ENCODE data around the gene RHEB. TPM values are rescaled to one million over a fixed set of nuclear protein-coding genes. Genes with fewer than 3 reads are reported as not detected.

RHEB gene
- total RNA-seq, 1 experiment from 2014 or later = 87.0 TPM

GRCh38 chr7:151431281-151431767, 88.4 kb downstream of the RHEB start:
- CTCF ChIA-PET = no interaction called here
- TF ChIP-seq EZH2phosphoT487 (IDR thresholded peaks at IDR 0.05; ENCODE audit: borderline replicate concordance, low read length) (no peak), EZH2 (IDR thresholded peaks at IDR 0.05; ENCODE audit: low read length, unreplicated experiment) (no peak)
- TF ChIP-seq, protein P1, sequence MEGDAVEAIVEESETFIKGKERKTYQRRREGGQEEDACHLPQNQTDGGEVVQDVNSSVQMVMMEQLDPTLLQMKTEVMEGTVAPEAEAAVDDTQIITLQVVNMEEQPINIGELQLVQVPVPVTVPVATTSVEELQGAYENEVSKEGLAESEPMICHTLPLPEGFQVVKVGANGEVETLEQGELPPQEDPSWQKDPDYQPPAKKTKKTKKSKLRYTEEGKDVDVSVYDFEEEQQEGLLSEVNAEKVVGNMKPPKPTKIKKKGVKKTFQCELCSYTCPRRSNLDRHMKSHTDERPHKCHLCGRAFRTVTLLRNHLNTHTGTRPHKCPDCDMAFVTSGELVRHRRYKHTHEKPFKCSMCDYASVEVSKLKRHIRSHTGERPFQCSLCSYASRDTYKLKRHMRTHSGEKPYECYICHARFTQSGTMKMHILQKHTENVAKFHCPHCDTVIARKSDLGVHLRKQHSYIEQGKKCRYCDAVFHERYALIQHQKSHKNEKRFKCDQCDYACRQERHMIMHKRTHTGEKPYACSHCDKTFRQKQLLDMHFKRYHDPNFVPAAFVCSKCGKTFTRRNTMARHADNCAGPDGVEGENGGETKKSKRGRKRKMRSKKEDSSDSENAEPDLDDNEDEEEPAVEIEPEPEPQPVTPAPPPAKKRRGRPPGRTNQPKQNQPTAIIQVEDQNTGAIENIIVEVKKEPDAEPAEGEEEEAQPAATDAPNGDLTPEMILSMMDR (conservative IDR thresholded peaks at IDR 0.05; ENCODE audit: low read depth, low read length) = no peak

DNA sequence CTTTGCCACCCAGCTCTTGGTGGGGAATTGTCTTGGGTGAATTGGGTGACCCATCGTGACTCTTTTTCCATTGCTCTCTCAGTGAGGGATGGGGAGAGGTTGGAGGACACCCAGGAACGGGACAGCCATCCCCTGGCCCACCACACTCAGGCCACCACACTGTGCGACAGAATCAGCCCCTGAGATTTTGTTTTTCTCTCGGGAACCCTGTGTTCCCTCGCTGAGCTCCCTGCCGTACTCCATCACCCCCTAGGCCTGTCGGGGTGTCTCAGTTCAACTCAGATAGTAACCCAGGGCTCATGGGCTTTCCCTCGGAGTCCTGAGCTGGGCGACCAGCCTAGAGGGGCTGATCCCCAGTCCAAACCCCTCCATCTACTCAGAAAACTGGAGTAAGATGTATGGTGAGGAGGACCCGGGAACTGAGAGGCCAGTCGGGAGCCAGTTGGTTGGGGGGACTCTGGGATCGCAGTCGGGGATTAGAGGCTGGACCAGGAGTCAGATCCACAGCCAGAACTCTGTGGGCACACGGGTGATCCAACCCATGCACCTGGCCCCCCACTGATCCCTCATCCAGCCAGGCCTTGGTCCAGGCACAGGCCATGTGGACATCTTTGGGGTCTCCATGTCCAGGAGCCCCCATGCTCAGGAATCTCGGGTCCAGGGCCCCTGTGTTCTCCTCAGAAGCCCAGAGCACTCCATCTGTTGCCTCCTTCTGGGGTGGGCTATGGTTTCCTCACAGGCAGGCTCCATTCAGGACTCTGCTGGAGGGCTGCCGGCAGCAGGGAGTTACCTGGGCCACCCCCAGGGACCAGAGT, 89.1 kb downstream of the RHEB start:
- no TSS peak for BruUV-seq (replicated peaks)
- H3K4me2 ChIP-seq (ENCODE audit: low read length) = no peak overlapping the region
- H2AFZ ChIP-seq (ENCODE audit: low read length) = no peak overlapping the region
- no peaks in the 10 kb centered on the region for H3F3A ChIP-seq (ENCODE audit: low read length, unreplicated experiment)
- H3K4me1 ChIP-seq (ENCODE audit: insufficient read depth, low read length) = peaks cover 9% of the 10 kb centered on the region
- H3K27ac ChIP-seq (ENCODE audit: low read length) = no peak overlapping the region
- no peak overlapping the region for H3K4me3 ChIP-seq (ENCODE audit: low read length)
- ATAC-seq (no peak), DNase-seq (no peak)
- no peak for TF ChIP-seq EZH2 (IDR thresholded peaks at IDR 0.05; ENCODE audit: low read length, unreplicated experiment)
- TF ChIP-seq, protein P1 (conservative IDR thresholded peaks at IDR 0.05; ENCODE audit: low read depth, low read length) = no peak
- TF ChIP-seq EZH2phosphoT487 (IDR thresholded peaks at IDR 0.05; ENCODE audit: borderline replicate concordance, low read length) = no peak
- ChIA-PET POLR2A (ENCODE audit: unreplicated experiment) (no interaction called here), CTCF (interaction anchor here (0.6 kb wide), 1 partner anchor 11 kb away, joined by 8 read pairs; no protein-coding TSS in a partner anchor)
- H3K9me3 ChIP-seq (ENCODE audit: low read length) = no peaks in the 10 kb centered on the region
- no peaks in the 10 kb centered on the region for H4K20me1 ChIP-seq (ENCODE audit: low read length)
- H3K9me2 ChIP-seq (replicated peaks; ENCODE audit: low read length) = no peaks in the 10 kb centered on the region
- H3K9ac ChIP-seq (ENCODE audit: low read length) = no peak overlapping the region
- H3K36me3 ChIP-seq (ENCODE audit: low read depth, low read length) = no peaks in the 10 kb centered on the region
- H3K79me2 ChIP-seq (ENCODE audit: low read length) = no peaks in the 10 kb centered on the region
- intact Hi-C loops (cut with micrococcal nuclease) = no loop called here
- H3K27me3 ChIP-seq (ENCODE audit: low read length) = no peaks in the 10 kb centered on the region

More at GRCh38 chr7:151431281-151431767, 88.4 kb downstream of the RHEB start:
- Histone ChIP-seq H3K4me3 (ENCODE audit: low read length) (no peak overlapping the region), H3K79me2 (ENCODE audit: low read length) (no peaks in the 10 kb centered on the region), H3K9me3 (ENCODE audit: low read length) (no peaks in the 10 kb centered on the region), H3K9me2 (replicated peaks; ENCODE audit: low read length) (no peaks in the 10 kb centered on the region), H3K9ac (ENCODE audit: low read length) (no peak overlapping the region), H3K27me3 (ENCODE audit: low read length) (no peaks in the 10 kb centered on the region), H3F3A (ENCODE audit: low read length, unreplicated experiment) (no peaks in the 10 kb centered on the region), H3K4me2 (ENCODE audit: low read length) (no peak overlapping the region), H4K20me1 (ENCODE audit: low read length) (no peaks in the 10 kb centered on the region), H3K36me3 (ENCODE audit: low read depth, low read length) (no peaks in the 10 kb centered on the region), H3K4me1 (ENCODE audit: insufficient read depth, low read length) (peaks cover 2% of the 10 kb centered on the region; the same call in 1 of the 2 replicates), H2AFZ (ENCODE audit: low read length) (no peak overlapping the region), H3K27ac (ENCODE audit: low read length) (no peak overlapping the region)
- POLR2A ChIA-PET (ENCODE audit: unreplicated experiment) = no interaction called here
- no TSS peak for BruUV-seq (replicated peaks)
- ATAC-seq = no peak
- intact Hi-C loops (cut with micrococcal nuclease) = no loop called here
- no peak for DNase-seq

All from PC-3 (cell line).